ENCODE data around the gene SRPRB.

The SRPRB gene

GRCh38 chr3:133827136-133827535 lies 21.5 kb downstream of the SRPRB start:
- Histone ChIP-seq H3F3A (ENCODE audit: insufficient read depth, low read length) (no peaks in the 10 kb centered on the region), H3K4me1 (ENCODE audit: low read length) (no peaks in the 10 kb centered on the region), H2AFZ (ENCODE audit: low read length) (no peak overlapping the region), H3K36me3 (replicated peaks; ENCODE audit: insufficient read depth, low read length) (no peaks in the 10 kb centered on the region; the same call in 1 of the 2 replicates), H3K9me2 (replicated peaks; ENCODE audit: insufficient read depth, low read length) (no peaks in the 10 kb centered on the region), H3K9me3 (replicated peaks; ENCODE audit: insufficient read depth, low read length) (no peaks in the 10 kb centered on the region), H3K27ac (ENCODE audit: low read length) (no peak overlapping the region), H3K9ac (ENCODE audit: low read length) (no peak overlapping the region), H3K79me2 (ENCODE audit: low read length) (no peaks in the 10 kb centered on the region), H3K27me3 (replicated peaks; ENCODE audit: insufficient read depth, low read length) (no peaks in the 10 kb centered on the region), H3K4me3 (ENCODE audit: low read length) (no peak overlapping the region), H3K4me2 (ENCODE audit: low read depth, low read length) (no peak overlapping the region), H4K20me1 (ENCODE audit: insufficient read depth, low read length) (no peaks in the 10 kb centered on the region)
- no peak for DNase-seq
- TF ChIP-seq EZH2 (optimal IDR thresholded peaks at IDR 0.05; ENCODE audit: low read depth, low read length) (no peak), EZH2phosphoT487 (IDR thresholded peaks at IDR 0.05; ENCODE audit: low read length) (no peak), CTCF (IDR thresholded peaks at IDR 0.05; ENCODE audit: low read length) (no peak)

- Histone ChIP-seq H3K27ac (ENCODE audit: low read length) (no peak overlapping the region), H3K9ac (ENCODE audit: low read length) (no peak overlapping the region), H3K4me2 (ENCODE audit: low read depth, low read length) (no peak overlapping the region), H3K27me3 (replicated peaks; ENCODE audit: insufficient read depth, low read length) (no peaks in the 10 kb centered on the region), H4K20me1 (ENCODE audit: insufficient read depth, low read length) (no peaks in the 10 kb centered on the region), H3K36me3 (replicated peaks; ENCODE audit: insufficient read depth, low read length) (no peaks in the 10 kb centered on the region; the same call in 1 of the 2 replicates), H3K9me2 (replicated peaks; ENCODE audit: insufficient read depth, low read length) (no peaks in the 10 kb centered on the region), H3K4me3 (ENCODE audit: low read length) (no peak overlapping the region), H3K4me1 (ENCODE audit: low read length) (no peaks in the 10 kb centered on the region), H3K9me3 (replicated peaks; ENCODE audit: insufficient read depth, low read length) (no peaks in the 10 kb centered on the region), H3K79me2 (ENCODE audit: low read length) (no peaks in the 10 kb centered on the region), H3F3A (ENCODE audit: insufficient read depth, low read length) (no peaks in the 10 kb centered on the region), H2AFZ (ENCODE audit: low read length) (no peak overlapping the region)
- TF ChIP-seq EZH2phosphoT487 (IDR thresholded peaks at IDR 0.05; ENCODE audit: low read length) = no peak
- no peak for TF ChIP-seq EZH2 (optimal IDR thresholded peaks at IDR 0.05; ENCODE audit: low read depth, low read length)
- no peak for TF ChIP-seq CTCF (IDR thresholded peaks at IDR 0.05; ENCODE audit: low read length)
- no peak for DNase-seq
These were observed 22.1 kb downstream of the SRPRB start for GRCh38 chr3:133827684-133828083.

GRCh38 chr3:133828576-133829309 lies 23.1 kb downstream of the SRPRB start:
- H3K4me1 ChIP-seq (ENCODE audit: low read length) = no peaks in the 10 kb centered on the region
- no peaks in the 10 kb centered on the region for H3K9me2 ChIP-seq (replicated peaks; ENCODE audit: insufficient read depth, low read length)
- H3K27me3 ChIP-seq (replicated peaks; ENCODE audit: insufficient read depth, low read length) = no peaks in the 10 kb centered on the region
- no peaks in the 10 kb centered on the region for H3K79me2 ChIP-seq (ENCODE audit: low read length)
- no peak for DNase-seq
- H2AFZ ChIP-seq (ENCODE audit: low read length) = no peak overlapping the region
- no peak overlapping the region for H3K27ac ChIP-seq (ENCODE audit: low read length)
- no peaks in the 10 kb centered on the region for H4K20me1 ChIP-seq (ENCODE audit: insufficient read depth, low read length)
- H3K36me3 ChIP-seq (replicated peaks; ENCODE audit: insufficient read depth, low read length) = no peaks in the 10 kb centered on the region; the same call in 1 of the 2 replicates
- H3K9me3 ChIP-seq (replicated peaks; ENCODE audit: insufficient read depth, low read length) = no peaks in the 10 kb centered on the region
- no peak overlapping the region for H3K4me3 ChIP-seq (ENCODE audit: low read length)
- H3F3A ChIP-seq (ENCODE audit: insufficient read depth, low read length) = no peaks in the 10 kb centered on the region
- no peak for TF ChIP-seq EZH2phosphoT487 (IDR thresholded peaks at IDR 0.05; ENCODE audit: low read length)
- no peak for TF ChIP-seq EZH2 (optimal IDR thresholded peaks at IDR 0.05; ENCODE audit: low read depth, low read length)
- no peak for TF ChIP-seq CTCF (IDR thresholded peaks at IDR 0.05; ENCODE audit: low read length)
- no peak overlapping the region for H3K4me2 ChIP-seq (ENCODE audit: low read depth, low read length)
- H3K9ac ChIP-seq (ENCODE audit: low read length) = no peak overlapping the region

All from MM.1S (cell line).